ENCODE data around the gene RBM7.

The RBM7 gene

DNA sequence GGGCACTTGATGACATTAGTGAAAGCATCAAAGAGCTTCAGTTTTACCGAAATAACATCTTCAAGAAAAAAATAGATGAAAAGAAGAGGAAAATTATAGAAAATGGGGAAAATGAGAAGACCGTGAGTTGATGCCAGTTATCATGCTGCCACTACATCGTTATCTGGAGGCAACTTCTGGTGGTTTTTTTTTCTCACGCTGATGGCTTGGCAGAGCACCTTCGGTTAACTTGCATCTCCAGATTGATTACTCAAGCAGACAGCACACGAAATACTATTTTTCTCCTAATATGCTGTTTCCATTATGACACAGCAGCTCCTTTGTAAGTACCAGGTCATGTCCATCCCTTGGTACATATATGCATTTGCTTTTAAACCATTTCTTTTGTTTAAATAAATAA lies 49.4 kb downstream of the RBM7 start:
- DNase-seq: no peak

DNA sequence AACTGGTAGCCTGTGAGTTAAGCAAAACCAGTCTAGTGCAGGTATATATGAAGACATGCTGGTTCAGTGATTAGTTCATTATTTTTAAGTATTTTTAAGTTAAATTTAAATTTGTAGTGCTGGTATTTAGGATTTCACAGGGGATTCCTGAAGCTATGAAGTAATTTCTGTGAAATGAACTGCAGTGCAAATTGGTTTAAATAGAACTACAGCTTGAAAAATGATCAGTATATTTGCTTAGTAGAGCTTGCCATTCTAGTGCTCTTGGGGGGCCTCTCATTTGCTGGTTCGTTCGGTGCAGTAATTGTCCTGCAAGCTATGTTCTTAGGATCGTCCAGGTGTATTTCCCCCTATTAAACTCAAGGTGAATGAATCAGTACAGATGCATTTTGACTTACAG lies 51.9 kb downstream of the RBM7 start:
- no peak for DNase-seq

Measured in stimulated activated CD4-positive, alpha-beta T cell treated with anti-CD3 and anti-CD28 coated beads, Interleukin-4, amount 100 ng/mL, for 4 hours (primary cell).